DND-41 (cell line): ENCODE measurements around the gene PRPSAP1.

Experiments used
- ATAC-seq: fragments of 200-7000 bp; cut with Tn5 transposase; 3 replicates; pipeline ENCODE4 v1.9.1; 2021; ENCODE audit warnings: low read depth; ENCODE audit not compliant: insufficient read depth
- DNase-seq: peaks from one replicate; pipeline ENCODE4 v3.0.0-alpha.2; 2020
- H2AFZ ChIP-seq: 2 replicates; pipeline ENCODE4 v1.6.0; 2012; ENCODE audit warnings: low read depth, low read length
- H3K27ac ChIP-seq: 2 replicates; pipeline ENCODE4 v1.5.1; 2012; ENCODE audit warnings: low read length, inconsistent platforms
- H3K27me3 ChIP-seq: fragments of 200-600 bp; sonication (generic); 2 replicates; pipeline ENCODE4 v1.6.0; 2012; ENCODE audit warnings: low read length, mild to moderate bottlenecking, inconsistent platforms; ENCODE audit not compliant: insufficient read depth, poor library complexity
- H3K36me3 ChIP-seq: 2 replicates; pipeline ENCODE4 v1.5.1; 2012; ENCODE audit warnings: low read length, inconsistent platforms; ENCODE audit not compliant: insufficient read depth
- H3K4me1 ChIP-seq: 2 replicates; pipeline ENCODE4 v1.5.1; 2012; ENCODE audit warnings: mild to moderate bottlenecking, low read length; ENCODE audit not compliant: insufficient read depth
- H3K4me2 ChIP-seq: 2 replicates; pipeline ENCODE4 v1.6.0; 2012; ENCODE audit warnings: mild to moderate bottlenecking, moderate library complexity, low read length, inconsistent platforms; ENCODE audit not compliant: insufficient read depth
- H3K4me3 ChIP-seq, 2 experiments: fragments of 200-600 bp in 1 of 2; shearing (Covaris generic) in 1 of 2; 2 replicates each; pipeline ENCODE4 v1.5.1; 2012 to 2016; ENCODE audit warnings: inconsistent platforms in 2 of 2, low read length in 2 of 2, mild to moderate bottlenecking in 2 of 2, low read depth in 1 of 2, moderate library complexity in 1 of 2
- H3K79me2 ChIP-seq: 2 replicates; pipeline ENCODE4 v1.6.0; 2012; ENCODE audit warnings: low read length, inconsistent platforms; ENCODE audit not compliant: insufficient read depth
- H3K9ac ChIP-seq: 2 replicates; pipeline ENCODE4 v1.6.0; 2012; ENCODE audit warnings: low read depth, mild to moderate bottlenecking, inconsistent platforms, low read length, moderate library complexity
- H3K9me3 ChIP-seq: 2 replicates; pipeline ENCODE4 v1.5.1; 2012; ENCODE audit warnings: low read length, moderate library complexity, mild to moderate bottlenecking, inconsistent platforms; ENCODE audit not compliant: insufficient read depth, severe bottlenecking
- H4K20me1 ChIP-seq: 2 replicates; pipeline ENCODE4 v1.6.0; 2012; ENCODE audit warnings: low read length; ENCODE audit not compliant: insufficient read depth
- EZH2 ChIP-seq: IDR thresholded peaks from 3 replicates; pipeline ENCODE4 v1.6.1; 2012; ENCODE audit warnings: borderline replicate concordance, low read depth, mild to moderate bottlenecking, moderate library complexity, low read length, inconsistent platforms; ENCODE audit not compliant: severe bottlenecking
- TF ChIP-seq, protein P1 (sequence below): IDR thresholded peaks from 2 replicates; pipeline ENCODE4 v1.5.1; 2012; ENCODE audit warnings: borderline replicate concordance, low read length, moderate library complexity, mild to moderate bottlenecking; ENCODE audit not compliant: poor library complexity, severe bottlenecking; ENCODE audit errors: extremely low read depth

The PRPSAP1 gene

DNA sequence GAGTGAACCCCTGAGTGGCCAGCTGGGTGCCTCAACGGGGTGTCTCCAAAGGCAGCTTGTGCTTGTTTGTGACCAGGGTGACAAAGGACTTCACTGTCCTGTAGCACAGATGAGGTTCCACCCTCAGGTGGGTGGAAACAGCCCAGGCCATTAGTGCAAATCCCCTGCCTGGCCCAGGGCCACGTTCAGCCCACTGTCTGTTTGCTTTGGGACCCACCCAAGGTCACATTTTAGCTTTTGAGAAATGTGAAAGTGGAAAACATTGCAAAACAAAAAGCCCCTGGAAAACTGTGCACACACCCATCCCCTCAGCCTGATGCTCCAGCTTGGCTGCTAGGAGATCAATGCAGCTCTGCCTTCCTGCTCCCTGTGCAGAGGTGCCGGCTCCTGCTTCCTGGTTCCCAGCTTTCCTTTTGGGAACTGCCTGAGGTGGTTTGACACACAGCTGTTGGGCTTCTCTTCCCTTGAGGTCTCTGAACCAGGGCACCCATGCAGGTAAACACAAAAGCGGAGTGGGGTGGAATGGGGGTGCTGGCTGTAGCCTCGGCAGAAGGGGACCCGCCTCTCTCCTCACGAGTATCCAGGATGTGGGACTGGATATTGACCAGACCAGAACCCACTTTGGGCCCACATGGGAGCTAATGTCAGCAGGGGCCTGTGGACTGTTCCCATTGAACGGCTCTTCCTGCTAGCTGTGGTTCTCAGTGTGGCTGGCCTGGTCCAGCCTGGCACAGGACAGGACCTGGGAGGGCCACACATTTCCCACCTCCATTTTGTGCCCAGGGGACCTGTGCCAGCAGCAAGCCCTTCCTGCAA is 22.8 kb upstream of the PRPSAP1 start:
- Histone ChIP-seq H3K9ac (no peak overlapping the region), H3K36me3 (no peaks in the 10 kb centered on the region), H2AFZ (no peak overlapping the region), H3K27ac (no peak overlapping the region), H3K9me3 (no peaks in the 10 kb centered on the region), H3K27me3 (no peaks in the 10 kb centered on the region), H3K79me2 (no peaks in the 10 kb centered on the region), H3K4me3 (no peak overlapping the region), H3K4me1 (no peaks in the 10 kb centered on the region), H4K20me1 (no peaks in the 10 kb centered on the region), H3K4me2 (no peak overlapping the region)
- DNase-seq: no peak
- TF ChIP-seq, protein P1, sequence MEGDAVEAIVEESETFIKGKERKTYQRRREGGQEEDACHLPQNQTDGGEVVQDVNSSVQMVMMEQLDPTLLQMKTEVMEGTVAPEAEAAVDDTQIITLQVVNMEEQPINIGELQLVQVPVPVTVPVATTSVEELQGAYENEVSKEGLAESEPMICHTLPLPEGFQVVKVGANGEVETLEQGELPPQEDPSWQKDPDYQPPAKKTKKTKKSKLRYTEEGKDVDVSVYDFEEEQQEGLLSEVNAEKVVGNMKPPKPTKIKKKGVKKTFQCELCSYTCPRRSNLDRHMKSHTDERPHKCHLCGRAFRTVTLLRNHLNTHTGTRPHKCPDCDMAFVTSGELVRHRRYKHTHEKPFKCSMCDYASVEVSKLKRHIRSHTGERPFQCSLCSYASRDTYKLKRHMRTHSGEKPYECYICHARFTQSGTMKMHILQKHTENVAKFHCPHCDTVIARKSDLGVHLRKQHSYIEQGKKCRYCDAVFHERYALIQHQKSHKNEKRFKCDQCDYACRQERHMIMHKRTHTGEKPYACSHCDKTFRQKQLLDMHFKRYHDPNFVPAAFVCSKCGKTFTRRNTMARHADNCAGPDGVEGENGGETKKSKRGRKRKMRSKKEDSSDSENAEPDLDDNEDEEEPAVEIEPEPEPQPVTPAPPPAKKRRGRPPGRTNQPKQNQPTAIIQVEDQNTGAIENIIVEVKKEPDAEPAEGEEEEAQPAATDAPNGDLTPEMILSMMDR: no peak
- no peak for TF ChIP-seq EZH2
- ATAC-seq: no peak

DNA sequence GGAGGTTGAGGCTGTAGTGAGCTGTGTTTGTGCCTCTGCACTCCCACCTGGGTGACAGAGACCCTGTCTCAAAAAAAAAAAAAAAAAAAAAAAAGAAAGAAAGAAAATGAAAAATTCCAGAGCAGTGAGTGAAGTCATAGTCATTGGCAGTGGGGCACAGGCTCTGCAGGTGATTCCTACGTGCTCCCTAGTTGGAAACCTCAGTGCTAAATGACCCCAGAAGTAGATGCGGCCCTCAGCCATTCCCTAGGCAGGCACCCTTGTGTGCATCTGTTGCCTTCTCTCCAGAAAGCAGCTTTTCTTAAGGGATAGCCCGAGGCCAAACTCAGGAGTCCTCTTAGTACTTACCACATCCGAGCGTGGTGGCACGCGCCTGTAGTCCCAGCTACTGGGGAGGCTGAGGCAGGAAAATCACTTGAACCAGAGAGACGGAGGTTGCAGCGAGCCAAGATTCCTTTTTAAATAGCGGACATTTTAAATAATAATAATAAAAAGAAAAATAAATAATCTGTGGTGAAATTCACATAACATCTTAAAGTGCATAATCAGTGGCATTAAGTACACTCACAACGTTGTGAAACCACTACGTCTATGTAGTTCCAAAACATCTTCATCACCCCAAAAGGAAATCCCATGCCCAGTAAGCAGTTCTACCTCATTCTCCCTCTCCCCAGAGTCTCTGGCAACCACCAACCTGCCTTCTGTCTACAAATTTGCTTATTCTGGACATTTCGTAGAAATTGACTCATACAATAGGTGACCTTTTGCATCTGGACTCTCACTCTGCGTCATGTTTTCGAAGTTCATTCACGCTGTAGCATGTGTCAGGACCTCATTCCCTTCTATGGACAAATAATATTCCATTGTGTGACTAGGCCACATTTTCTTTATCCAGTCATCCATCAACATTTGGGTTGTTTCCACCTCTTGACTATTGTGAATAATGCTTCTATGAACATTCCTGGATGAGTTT is 18.2 kb upstream of the PRPSAP1 start:
- Histone ChIP-seq H3K4me1 (peaks cover 16% of the 10 kb centered on the region), H3K9me3 (no peaks in the 10 kb centered on the region), H3K36me3 (no peaks in the 10 kb centered on the region), H4K20me1 (no peaks in the 10 kb centered on the region), H3K4me2 (no peak overlapping the region), H3K9ac (no peak overlapping the region), H2AFZ (no peak overlapping the region), H3K79me2 (no peaks in the 10 kb centered on the region), H3K27me3 (no peaks in the 10 kb centered on the region), H3K27ac (no peak overlapping the region), H3K4me3 (no peak overlapping the region)
- DNase-seq (no peak), ATAC-seq (no peak)
- TF ChIP-seq EZH2: no peak
- TF ChIP-seq, protein P1: no peak

DNA sequence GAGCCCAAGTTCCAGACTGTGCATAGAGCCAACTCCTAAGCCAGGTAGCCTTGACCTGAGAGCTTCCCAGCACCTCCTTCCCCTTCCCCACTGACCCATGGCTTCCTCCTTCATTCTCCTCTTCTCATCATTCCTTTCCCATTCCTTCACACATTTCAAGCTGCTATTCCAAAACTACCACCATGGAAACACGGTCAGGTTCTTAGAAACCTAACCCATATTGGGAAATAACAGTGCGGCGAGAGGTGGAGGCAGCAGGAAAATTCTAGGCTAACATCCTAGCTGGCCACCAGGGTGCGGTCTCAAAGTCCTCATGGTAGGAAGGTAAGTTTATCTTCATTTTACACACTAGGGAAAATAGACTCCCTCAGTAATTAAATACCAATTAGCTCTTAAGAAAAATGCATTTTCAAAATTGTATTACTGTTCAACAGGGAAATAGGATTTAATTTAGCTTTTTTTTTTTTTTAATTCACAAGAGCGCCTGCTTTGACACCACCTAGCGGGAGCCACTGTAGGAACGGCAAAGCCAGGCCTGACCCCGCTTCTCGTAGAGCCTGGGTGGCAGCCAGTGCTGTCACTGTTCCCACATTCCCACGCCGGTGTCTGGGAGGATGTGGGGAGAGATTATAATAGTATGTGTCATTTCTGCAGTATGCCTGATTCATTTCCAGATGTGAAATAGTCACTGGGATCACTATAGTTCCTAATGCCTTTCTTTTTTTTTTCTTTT is 16.7 kb upstream of the PRPSAP1 start:
- Histone ChIP-seq H3K9ac (no peak overlapping the region), H4K20me1 (no peaks in the 10 kb centered on the region), H3K9me3 (no peaks in the 10 kb centered on the region), H3K4me3 (no peak overlapping the region), H3K27ac (no peak overlapping the region), H3K79me2 (no peaks in the 10 kb centered on the region), H3K36me3 (no peaks in the 10 kb centered on the region), H2AFZ (no peak overlapping the region), H3K27me3 (no peaks in the 10 kb centered on the region), H3K4me1 (peaks cover 16% of the 10 kb centered on the region), H3K4me2 (no peak overlapping the region)
- no peak for TF ChIP-seq EZH2
- TF ChIP-seq, protein P1: peak; percentile 23
- no peak for ATAC-seq
- DNase-seq: no peak
